Kidney epithelial cell (primary cell): ENCODE measurements around the gene TNIP1. TPM values are rescaled to one million over a fixed set of nuclear protein-coding genes. Genes with fewer than 3 reads are reported as not detected.

Experiments
- DNase-seq: peaks from one replicate; pipeline ENCODE4 v3.0.0-alpha.2; 2010; ENCODE audit warnings: low read depth
- H3K27me3 ChIP-seq: 2 replicates; pipeline ENCODE4 v1.6.0; 2011; ENCODE audit warnings: low read length; ENCODE audit not compliant: control insufficient read depth, insufficient read depth
- H3K36me3 ChIP-seq: 2 replicates; pipeline ENCODE4 v1.5.1; 2011; ENCODE audit warnings: low read length; ENCODE audit not compliant: control insufficient read depth, insufficient read depth
- H3K4me3 ChIP-seq: 2 replicates; pipeline ENCODE4 v1.5.1; 2011; ENCODE audit warnings: low read depth, mild to moderate bottlenecking, control low read depth, low read length
- CTCF ChIP-seq: IDR thresholded peaks from 2 replicates; pipeline ENCODE4 v1.5.1; 2011; ENCODE audit warnings: mild to moderate bottlenecking, moderate library complexity, low read length, control low read depth, inconsistent platforms; ENCODE audit not compliant: insufficient read depth, poor library complexity, severe bottlenecking
- total RNA-seq: library from RNA; depleted of rRNA; stranded (reverse); fragments of >200 nt; gene quantifications from 2 replicates; pipeline ENCODE4 v1.2.3, GENCODE V29; 2015

Gene TNIP1
- total RNA-seq, 1 donor from 2014 or later: 454 TPM

GRCh38 chr5:151071021-151071420 is 9.8 kb downstream of the TNIP1 start:
- Histone ChIP-seq H3K4me3 (no peak overlapping the region), H3K27me3 (no peaks in the 10 kb centered on the region), H3K36me3 (peaks cover 4% of the 10 kb centered on the region)
- DNase-seq: no peak
- TF ChIP-seq CTCF: no peak

- Histone ChIP-seq H3K4me3 (no peak overlapping the region), H3K36me3 (peaks cover 4% of the 10 kb centered on the region), H3K27me3 (no peaks in the 10 kb centered on the region)
- TF ChIP-seq CTCF: no peak
- DNase-seq: no peak
Measured at GRCh38 chr5:151070449-151070848, 10.4 kb downstream of the TNIP1 start.

GRCh38 chr5:151068433-151069197 is 12.2 kb downstream of the TNIP1 start:
- Histone ChIP-seq H3K27me3 (no peaks in the 10 kb centered on the region), H3K4me3 (no peak overlapping the region), H3K36me3 (peaks cover 4% of the 10 kb centered on the region)
- no peak for DNase-seq
- no peak for TF ChIP-seq CTCF

- Histone ChIP-seq H3K4me3 (no peak overlapping the region), H3K36me3 (peaks cover 3% of the 10 kb centered on the region), H3K27me3 (no peaks in the 10 kb centered on the region)
- no peak for DNase-seq
- TF ChIP-seq CTCF: no peak
Measured at GRCh38 chr5:151067632-151068432, 13.0 kb downstream of the TNIP1 start.

GRCh38 chr5:151066920-151067319 is 13.9 kb downstream of the TNIP1 start:
- no peak for DNase-seq
- peaks cover 5% of the 10 kb centered on the region for H3K36me3 ChIP-seq
- no peak overlapping the region for H3K4me3 ChIP-seq
- TF ChIP-seq CTCF: no peak
- H3K27me3 ChIP-seq: no peaks in the 10 kb centered on the region
